GM18498 (cell line): ENCODE measurements around the gene MPDU1.
"Not testable (repeated sequence)": the region's sequence is repeated elsewhere in the genome, so short reads cannot be mapped to it uniquely, and the experiment has no call there.

Experiments used
- ATAC-seq: cut with Tn5 transposase; IDR thresholded peaks from one replicate; pipeline ENCODE4 v1.9.1; 2021; ENCODE audit warnings: mild to moderate bottlenecking, moderate library complexity; ENCODE audit not compliant: unreplicated experiment

The MPDU1 gene

GRCh38 chr17:7613769-7614424, 30.2 kb downstream of the MPDU1 start:
- ATAC-seq: no peak

DNA sequence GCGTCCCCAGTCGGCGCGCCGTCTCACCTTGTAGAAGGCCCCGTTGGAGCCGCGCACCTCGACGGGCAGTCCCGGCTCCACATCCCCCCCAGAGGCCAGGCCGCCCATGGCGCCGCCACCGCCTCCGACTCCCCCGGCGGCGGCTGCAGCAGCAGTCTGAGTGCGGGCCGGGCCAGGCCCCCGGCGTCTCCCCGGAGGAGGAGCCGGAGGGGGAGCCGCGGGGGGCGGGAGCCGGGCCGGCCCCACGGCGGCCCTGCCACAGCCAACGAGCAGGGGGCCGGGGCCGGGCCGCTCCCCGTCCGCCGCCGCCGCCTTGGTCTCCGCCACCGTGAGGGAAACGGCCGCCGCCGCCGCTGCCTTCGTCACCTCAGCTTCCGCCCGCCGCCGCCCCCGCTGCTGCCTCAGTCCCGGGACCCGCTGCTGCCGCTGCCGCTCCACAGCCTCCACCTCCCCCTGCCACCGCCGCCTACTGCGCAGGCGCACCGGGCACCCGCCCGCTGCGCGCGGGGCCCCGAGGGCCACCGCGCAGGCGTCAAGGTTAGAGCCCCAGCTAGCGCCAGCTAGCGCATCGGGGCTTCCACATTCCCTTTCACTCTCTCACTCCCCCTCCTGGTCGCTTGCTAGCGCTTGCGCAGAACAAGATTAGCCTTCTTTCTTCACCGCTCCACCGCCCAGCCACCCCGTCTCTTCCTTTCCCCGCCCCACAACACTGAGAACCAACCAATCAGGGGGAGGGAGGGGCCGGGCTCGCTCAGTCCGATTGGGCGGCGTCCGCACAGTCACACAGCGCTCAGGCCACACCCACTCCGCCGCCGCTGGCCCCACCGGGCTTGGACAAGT, 31.0 kb downstream of the MPDU1 start, which contains the start of gene FXR2:
FXR2 (minus strand) TSS at position 473 of the 840 bp plus-strand sequence; CDS start at position 108, 365 bp downstream.
- peak; percentile 84 for ATAC-seq

GRCh38 chr17:7615265-7615747, 31.7 kb downstream of the MPDU1 start:
- no peak for ATAC-seq

- ATAC-seq: no peak
Observed at GRCh38 chr17:7618608-7619007, 35.0 kb downstream of the MPDU1 start.

DNA sequence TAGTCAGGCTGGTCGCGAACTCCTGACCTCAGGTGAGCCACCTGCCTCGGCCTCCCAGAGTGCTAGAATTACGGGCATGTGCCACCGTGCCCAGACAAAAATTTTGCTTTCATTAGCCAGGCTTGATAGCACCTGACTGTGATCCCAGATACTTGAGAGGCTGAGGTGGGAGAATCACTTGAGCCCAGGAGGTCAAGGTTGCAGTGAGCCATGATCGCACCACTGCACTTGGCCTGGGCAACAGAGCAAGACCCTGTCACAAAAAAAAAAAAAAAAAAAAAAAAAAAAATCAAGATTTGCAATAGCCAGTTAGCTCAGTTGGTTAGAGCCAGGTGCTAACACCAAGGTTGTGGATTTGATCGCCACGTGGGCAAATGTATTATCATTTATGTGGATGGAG, 37.2 kb downstream of the MPDU1 start:
- no peak for ATAC-seq

- no peak for ATAC-seq
Observed at GRCh38 chr17:7623661-7624060, 40.0 kb downstream of the MPDU1 start.

GRCh38 chr17:7625749-7626148, 42.1 kb downstream of the MPDU1 start:
- ATAC-seq: not testable (repeated sequence)

DNA sequence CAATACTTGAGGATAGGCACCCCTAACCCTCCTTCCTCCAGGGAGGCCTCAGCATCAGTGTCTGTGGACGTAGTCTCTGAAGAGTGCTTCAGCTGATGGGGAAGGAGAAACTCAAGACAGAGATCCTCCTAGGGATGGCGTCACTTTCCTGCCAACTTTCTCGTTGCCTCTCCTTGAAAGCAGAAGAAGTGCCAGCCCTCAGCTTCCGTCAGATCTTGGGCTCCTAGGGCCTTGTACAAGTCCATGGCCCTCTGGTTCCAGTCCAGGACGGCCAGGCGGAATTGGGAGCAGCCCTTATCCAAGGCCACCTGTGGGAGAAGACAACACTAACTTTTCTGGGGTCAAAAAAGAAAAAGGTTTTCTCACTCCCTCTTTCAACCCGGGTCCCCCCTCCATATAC, 42.7 kb downstream of the MPDU1 start:
- ATAC-seq: no peak

DNA sequence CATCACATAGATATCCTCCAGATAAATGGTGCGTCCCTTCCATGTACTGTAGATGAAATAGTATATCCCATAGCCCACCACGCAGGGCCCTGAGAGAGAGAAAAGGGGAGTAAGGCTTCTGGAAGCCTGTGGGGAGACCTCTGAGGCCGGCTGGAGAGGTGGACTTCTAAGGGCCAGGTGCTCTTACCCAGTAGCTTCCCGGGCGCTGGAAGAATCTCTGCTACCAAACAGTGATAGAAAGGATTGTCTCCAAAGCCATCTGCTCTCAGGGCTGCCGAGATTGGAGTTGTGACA, 43.3 kb downstream of the MPDU1 start:
- ATAC-seq: no peak

DNA sequence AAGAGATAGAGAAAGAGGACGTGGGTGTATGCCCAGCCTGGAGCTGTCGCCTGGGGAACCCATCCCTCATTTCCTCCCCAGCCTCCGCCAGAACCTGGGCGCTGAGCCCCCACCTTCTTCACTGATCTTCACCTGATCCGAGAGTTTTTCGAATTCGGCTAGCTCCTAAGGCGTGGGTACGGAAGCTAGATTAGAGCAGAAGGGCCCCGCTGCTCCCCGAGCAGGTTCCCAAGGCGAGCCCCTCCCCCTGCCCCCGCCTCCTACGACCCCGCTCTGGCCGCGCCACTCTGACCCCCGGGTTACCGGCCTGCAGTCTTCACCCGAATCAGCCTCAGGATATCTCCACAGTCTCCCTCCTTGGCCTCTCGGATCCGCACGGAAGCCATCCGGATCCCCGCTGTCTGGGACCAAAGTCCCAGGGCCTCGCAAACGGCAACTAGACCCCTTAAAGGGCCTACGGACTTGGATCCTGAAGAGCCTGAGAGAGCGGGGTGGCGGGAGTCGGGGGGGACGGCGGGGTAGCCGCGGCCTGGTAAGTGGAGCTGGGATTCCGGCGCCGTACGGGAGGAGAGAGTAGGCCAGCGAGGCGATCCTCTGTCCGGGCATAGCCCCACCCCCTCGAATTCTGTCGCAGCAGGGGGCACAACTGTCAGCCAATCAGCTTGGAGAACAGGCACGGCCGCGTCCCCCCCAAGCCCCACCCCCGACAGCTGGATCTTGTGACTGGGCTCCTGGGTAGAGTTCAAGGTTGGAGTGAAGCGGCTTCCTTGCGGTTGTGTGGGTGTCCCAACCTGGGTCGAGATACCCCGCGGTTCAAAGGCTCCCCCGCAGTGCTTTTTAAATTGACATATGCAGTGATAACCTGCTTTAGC, 43.8 kb downstream of the MPDU1 start, which contains the start of gene SAT2:
SAT2 (minus strand) TSS at position 572 of the 872 bp plus-strand sequence; CDS start at position 386, 186 bp downstream.
- ATAC-seq: peak; percentile 79

GRCh38 chr17:7629939-7630571, 46.4 kb downstream of the MPDU1 start, which contains the start of gene SHBG:
Gene SHBG, plus strand, starts transcription at chr17:7630135. Its CDS starts 38 bp downstream, at chr17:7630173.
- no peak for ATAC-seq

DNA sequence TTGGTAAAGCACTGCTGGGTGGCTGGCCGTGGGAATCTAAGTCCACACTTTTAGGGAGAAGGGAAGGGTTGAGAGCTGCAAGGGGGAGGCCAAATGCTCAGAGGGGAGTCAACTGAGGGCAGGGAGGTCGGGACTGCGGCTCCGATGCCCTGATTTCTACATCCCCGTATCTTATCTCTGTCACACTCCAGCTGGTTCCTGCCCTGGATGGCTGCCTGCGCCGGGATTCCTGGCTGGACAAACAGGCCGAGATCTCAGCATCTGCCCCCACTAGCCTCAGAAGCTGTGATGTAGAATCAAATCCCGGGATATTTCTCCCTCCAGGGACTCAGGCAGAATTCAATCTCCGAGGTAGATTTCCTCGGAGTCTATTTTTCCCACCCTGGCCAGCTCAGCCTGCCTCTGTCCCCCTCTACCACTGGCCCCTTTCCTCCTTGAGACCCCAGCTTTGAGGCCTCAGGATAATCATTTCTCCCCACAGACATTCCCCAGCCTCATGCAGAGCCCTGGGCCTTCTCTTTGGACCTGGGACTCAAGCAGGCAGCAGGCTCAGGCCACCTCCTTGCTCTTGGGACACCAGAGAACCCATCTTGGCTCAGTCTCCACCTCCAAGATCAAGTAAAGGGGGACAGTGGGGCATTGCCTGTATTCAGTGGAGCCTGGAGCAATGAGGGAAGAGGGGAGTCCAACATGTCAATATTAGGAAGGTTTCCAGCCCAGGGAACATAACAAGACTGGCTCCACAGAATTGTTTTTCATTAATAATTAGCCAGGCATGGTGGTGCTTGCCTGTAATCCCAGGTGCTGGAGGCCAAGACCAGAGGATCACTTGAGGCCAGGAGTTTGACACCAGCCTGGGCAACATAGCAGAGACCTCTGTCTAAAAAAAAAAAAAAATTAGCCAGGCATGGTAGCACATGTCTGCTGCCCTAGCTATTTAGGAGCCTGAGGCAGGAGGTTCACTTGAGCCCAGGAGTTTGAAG, 48.0 kb downstream of the MPDU1 start:
- ATAC-seq: no peak

DNA sequence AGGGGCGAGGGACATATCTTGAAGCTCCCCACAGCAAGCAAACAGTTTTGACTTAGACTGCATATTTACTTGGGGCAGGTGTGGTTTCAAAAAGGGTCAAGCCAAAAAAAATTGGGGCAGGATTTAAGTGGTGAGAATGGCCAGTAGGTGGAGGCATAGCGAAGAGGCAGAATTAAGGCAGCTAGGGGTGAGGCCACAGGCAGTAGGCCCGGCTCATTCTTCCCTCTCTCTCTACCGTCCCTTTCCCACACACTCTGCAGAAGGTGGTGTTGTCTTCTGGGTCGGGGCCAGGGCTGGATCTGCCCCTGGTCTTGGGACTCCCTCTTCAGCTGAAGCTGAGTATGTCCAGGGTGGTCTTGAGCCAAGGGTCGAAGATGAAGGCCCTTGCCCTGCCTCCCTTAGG, 48.8 kb downstream of the MPDU1 start:
- ATAC-seq: no peak

- ATAC-seq: no peak
Observed at GRCh38 chr17:7633093-7633492, 49.4 kb downstream of the MPDU1 start.

DNA sequence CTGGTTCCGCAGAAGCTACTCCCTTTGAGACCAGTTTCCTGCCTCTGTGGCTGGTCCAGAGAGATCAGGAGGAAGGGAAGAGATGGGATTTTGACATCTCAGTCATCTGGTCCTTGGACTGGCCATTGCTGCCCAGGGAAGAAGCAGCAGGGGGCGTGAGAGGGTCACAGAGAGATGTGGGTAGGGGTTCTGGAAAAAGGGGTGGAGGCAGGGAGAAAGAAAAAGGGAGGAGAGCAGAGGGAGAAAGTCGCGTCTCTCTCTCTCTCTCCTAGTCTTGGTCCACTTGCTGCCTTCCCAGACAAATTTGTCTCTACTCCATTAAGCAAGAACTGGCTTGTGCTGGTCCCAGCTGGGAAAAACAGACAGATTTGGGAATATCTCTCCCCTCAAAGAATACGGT, 50.7 kb downstream of the MPDU1 start:
- ATAC-seq: no peak

DNA sequence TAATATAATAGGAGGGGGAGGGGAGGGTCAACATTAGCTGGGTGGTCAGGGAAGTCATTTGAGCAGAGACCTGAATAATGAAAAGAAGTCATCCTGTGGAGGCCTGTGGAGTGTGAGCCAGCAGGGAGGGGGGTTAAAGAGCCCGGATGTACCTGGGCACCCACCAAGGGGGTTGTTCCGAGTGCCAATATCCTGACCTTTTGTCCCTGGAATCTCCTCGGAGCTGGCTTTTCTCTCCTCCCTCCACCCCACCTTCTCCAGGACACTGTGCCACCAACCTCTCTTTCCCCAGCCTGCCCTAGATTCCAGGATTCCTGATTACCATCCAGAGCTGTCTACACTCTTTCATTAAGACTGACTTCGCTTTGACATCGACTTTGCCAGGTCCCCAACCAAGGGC, 52.5 kb downstream of the MPDU1 start:
- ATAC-seq: no peak
